Thyroid gland (tissue), 4 donors: ENCODE measurements around the gene RNF167.

ENCODE experiments used
- CTCF ChIP-seq, 6 experiments: fragments of 200-600 bp in 3 of 6; fragments of 450-650 bp in 3 of 6; sonication (generic) in 3 of 6; IDR thresholded peaks; one replicate each; pipeline ENCODE4 v1.5.1; 2016 to 2019; ENCODE audit warnings: antibody characterized with exemption in 6 of 6, mild to moderate bottlenecking in 2 of 6, inconsistent platforms in 1 of 6, moderate library complexity in 1 of 6
- POLR2A ChIP-seq, 2 donors: fragments of 450-650 bp; IDR thresholded peaks; one replicate each; pipeline ENCODE4 v1.6.1; 2017; ENCODE audit warnings: antibody characterized with exemption in 2 of 2, mild to moderate bottlenecking in 2 of 2, moderate library complexity in 1 of 2

- TF ChIP-seq CTCF (IDR thresholded peaks at IDR 0.05): no peak
- no peak for TF ChIP-seq POLR2A (IDR thresholded peaks at IDR 0.05)
Measured at GRCh38 chr17:4969551-4970173, 29.6 kb downstream of the RNF167 start.
